Adrenal gland (tissue), 5 donors: Measurements from ENCODE around the gene KIF1A.

Source experiments
- CTCF ChIP-seq, 6 experiments: fragments of 450-650 bp in 4 of 6; fragments of 200-600 bp in 2 of 6; sonication (generic) in 1 of 6; IDR thresholded peaks; 1 replicate in 5 of 6; 2 replicates in 1 of 6; pipeline versions ENCODE4 v1.5.1 to v1.8.0; 2016 to 2021; ENCODE audit warnings: antibody characterized with exemption in 6 of 6, mild to moderate bottlenecking in 2 of 6, moderate library complexity in 1 of 6
- POLR2A ChIP-seq, 2 donors: fragments of 450-650 bp; IDR thresholded peaks; one replicate each; pipeline ENCODE4 v1.6.1; 2017; ENCODE audit warnings: antibody characterized with exemption in 2 of 2, mild to moderate bottlenecking in 2 of 2, moderate library complexity in 1 of 2
- donor health status: DM: no; HTN: no; CAD: no.

- TF ChIP-seq CTCF (IDR thresholded peaks at IDR 0.05), result no peak
- TF ChIP-seq POLR2A (IDR thresholded peaks at IDR 0.05), result no peak
These were observed 2.3 kb upstream of the KIF1A start for GRCh38 chr2:240822280-240822847.
